HEK293T (cell line): ENCODE data around the gene KCNN3.

Experiments
- BHLHE40 ChIP-seq: fragments of 450-650 bp; IDR thresholded peaks from 2 replicates; pipeline ENCODE4 v1.6.1; 2016; ENCODE audit warnings: mild to moderate bottlenecking, moderate library complexity, borderline replicate concordance
- FOXA1 ChIP-seq: fragments of 450-650 bp; IDR thresholded peaks from 2 replicates; pipeline ENCODE4 v1.6.1; 2016; ENCODE audit warnings: mild to moderate bottlenecking
- TARDBP ChIP-seq: fragments of 450-650 bp; IDR thresholded peaks from 2 replicates; pipeline ENCODE4 v1.6.1; 2016
- ZNF384 ChIP-seq: fragments of 450-650 bp; IDR thresholded peaks from 2 replicates; pipeline ENCODE4 v1.6.1; 2016

DNA sequence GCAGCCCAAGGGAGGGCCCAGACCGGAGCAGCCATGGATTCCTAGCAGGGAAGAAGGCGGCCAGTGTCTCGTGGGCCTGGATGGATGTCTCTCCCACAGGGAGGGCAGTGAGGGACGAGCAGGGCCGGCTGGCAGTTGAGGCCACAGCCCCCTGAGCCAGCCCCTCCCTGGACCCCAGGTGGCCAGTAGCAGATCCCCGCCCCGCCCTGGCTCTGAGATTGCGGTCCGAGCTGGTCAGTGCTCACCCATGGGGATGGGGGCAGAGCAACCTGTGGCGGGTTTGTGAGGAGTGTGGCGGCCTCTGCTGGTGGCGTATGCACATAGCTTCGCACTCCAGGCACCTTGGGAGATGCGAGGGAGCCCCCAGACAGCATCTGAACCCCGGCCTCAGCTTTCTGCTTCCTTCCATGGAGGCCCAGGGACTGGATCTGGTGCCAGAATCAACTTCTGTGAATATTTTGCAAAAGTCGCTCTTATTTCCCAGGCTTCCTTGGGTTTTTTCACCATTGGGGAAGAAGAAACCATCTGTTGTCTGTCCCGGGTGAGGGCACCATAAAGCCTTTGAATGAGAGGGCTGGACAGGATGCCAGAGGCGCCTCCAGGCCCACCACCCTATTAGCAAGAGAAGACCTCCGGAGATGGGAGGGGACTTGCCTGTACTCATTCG, 8.4 kb upstream of the KCNN3 start:
- TF ChIP-seq TARDBP (no peak), FOXA1 (no peak), BHLHE40 (no peak), ZNF384 (no peak)
